Liver (tissue), 3 donors: ENCODE data around the gene TLR9.
A peak's percentile ranks its signal among the peaks of the same experiment; 100 is the strongest.

Experiments used
- CTCF ChIP-seq: fragments of 150-350 bp; IDR thresholded peaks from 2 replicates; pipeline ENCODE4 v1.5.1; 2017; ENCODE audit warnings: improper control_type of control experiment, low read depth, low read length; ENCODE audit not compliant: missing input control
- EGR1 ChIP-seq, 2 donors: IDR thresholded peaks; 2 replicates each; pipeline ENCODE4 v1.6.1; 2016 to 2018; ENCODE audit warnings: antibody characterized with exemption in 2 of 2, low read depth in 2 of 2
- FOXA1 ChIP-seq: IDR thresholded peaks from 2 replicates; pipeline ENCODE4 v1.6.1; 2016; ENCODE audit warnings: antibody characterized with exemption
- GABPA ChIP-seq, 2 donors: IDR thresholded peaks in 1 of 2; conservative IDR thresholded peaks in 1 of 2; 2 replicates each; pipeline ENCODE4 v1.6.1; 2016; ENCODE audit warnings: antibody characterized with exemption in 2 of 2, mild to moderate bottlenecking in 1 of 2, moderate library complexity in 1 of 2
- MAX ChIP-seq: IDR thresholded peaks from 2 replicates; pipeline ENCODE4 v1.6.1; 2016; ENCODE audit warnings: antibody characterized with exemption
- RAD21 ChIP-seq, 2 donors: IDR thresholded peaks; 2 replicates each; pipeline ENCODE4 v1.6.1; 2016; ENCODE audit warnings: antibody characterized with exemption in 2 of 2, mild to moderate bottlenecking in 2 of 2
- TAF1 ChIP-seq: conservative IDR thresholded peaks from 2 replicates; pipeline ENCODE4 v1.6.1; 2016; ENCODE audit warnings: antibody characterized with exemption, mild to moderate bottlenecking
- YY1 ChIP-seq: IDR thresholded peaks from 2 replicates; pipeline ENCODE4 v1.6.1; 2016; ENCODE audit warnings: antibody characterized with exemption, mild to moderate bottlenecking
- TF ChIP-seq, protein P1 (sequence below): IDR thresholded peaks from 2 replicates; pipeline ENCODE4 v1.6.1; 2016; ENCODE audit warnings: antibody characterized with exemption, mild to moderate bottlenecking
- donor health status: healthy.
- donor health status: healthy.

- peak; percentile 15 for TF ChIP-seq CTCF
- no peak for TF ChIP-seq MAX
- TF ChIP-seq YY1, result peak; percentile 75
- no peak for TF ChIP-seq EGR1 (IDR thresholded peaks at IDR 0.05; ENCODE audit: low read depth in 2 of 2)
- TF ChIP-seq GABPA (IDR thresholded peaks at IDR 0.05 in 1 of 2, conservative IDR thresholded peaks at IDR 0.05 in 1 of 2), result no peak
- no peak for TF ChIP-seq TAF1
- no peak for TF ChIP-seq FOXA1
- peak; percentile 11 to 48 for TF ChIP-seq RAD21 (IDR thresholded peaks at IDR 0.05)
- TF ChIP-seq, protein P1, sequence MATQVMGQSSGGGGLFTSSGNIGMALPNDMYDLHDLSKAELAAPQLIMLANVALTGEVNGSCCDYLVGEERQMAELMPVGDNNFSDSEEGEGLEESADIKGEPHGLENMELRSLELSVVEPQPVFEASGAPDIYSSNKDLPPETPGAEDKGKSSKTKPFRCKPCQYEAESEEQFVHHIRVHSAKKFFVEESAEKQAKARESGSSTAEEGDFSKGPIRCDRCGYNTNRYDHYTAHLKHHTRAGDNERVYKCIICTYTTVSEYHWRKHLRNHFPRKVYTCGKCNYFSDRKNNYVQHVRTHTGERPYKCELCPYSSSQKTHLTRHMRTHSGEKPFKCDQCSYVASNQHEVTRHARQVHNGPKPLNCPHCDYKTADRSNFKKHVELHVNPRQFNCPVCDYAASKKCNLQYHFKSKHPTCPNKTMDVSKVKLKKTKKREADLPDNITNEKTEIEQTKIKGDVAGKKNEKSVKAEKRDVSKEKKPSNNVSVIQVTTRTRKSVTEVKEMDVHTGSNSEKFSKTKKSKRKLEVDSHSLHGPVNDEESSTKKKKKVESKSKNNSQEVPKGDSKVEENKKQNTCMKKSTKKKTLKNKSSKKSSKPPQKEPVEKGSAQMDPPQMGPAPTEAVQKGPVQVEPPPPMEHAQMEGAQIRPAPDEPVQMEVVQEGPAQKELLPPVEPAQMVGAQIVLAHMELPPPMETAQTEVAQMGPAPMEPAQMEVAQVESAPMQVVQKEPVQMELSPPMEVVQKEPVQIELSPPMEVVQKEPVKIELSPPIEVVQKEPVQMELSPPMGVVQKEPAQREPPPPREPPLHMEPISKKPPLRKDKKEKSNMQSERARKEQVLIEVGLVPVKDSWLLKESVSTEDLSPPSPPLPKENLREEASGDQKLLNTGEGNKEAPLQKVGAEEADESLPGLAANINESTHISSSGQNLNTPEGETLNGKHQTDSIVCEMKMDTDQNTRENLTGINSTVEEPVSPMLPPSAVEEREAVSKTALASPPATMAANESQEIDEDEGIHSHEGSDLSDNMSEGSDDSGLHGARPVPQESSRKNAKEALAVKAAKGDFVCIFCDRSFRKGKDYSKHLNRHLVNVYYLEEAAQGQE, result no peak
These were observed 13.6 kb upstream of the TLR9 start, which contains the start of gene TWF2 for GRCh38 chr3:52238761-52239701.
